Brain microvascular endothelial cell (primary cell): Measurements from ENCODE around the gene PIEZO2.
A peak's percentile ranks its signal among the peaks of the same experiment; 100 is the strongest.

Source experiments
- DNase-seq: peaks from one replicate; pipeline ENCODE4 v3.0.0-alpha.2; 2020
- H3K27ac ChIP-seq: fragments of 250-450 bp; sonication (Bioruptor Pico); 2 replicates; pipeline ENCODE4 v1.5.1; 2020; ENCODE audit warnings: mild to moderate bottlenecking, moderate library complexity
- H3K27me3 ChIP-seq: fragments of 250-450 bp; sonication (Bioruptor Pico); replicated peaks from 2 replicates; pipeline ENCODE4 v1.5.1; 2020; ENCODE audit warnings: mild to moderate bottlenecking
- H3K36me3 ChIP-seq: fragments of 250-450 bp; sonication (Bioruptor Pico); replicated peaks from 2 replicates; pipeline ENCODE4 v1.5.1; 2020; ENCODE audit warnings: mild to moderate bottlenecking
- H3K4me3 ChIP-seq: 2 replicates; pipeline ENCODE4 v1.5.1; 2011; ENCODE audit warnings: low read depth, mild to moderate bottlenecking, control low read depth, low read length, moderate library complexity
- in situ Hi-C: cut with HindIII; loops from 2 replicates; pipeline ENCODE4 v1.10.0; 2017; ENCODE audit warnings: low sequenced_read_pairs, low pct_ligation_motif_present
- TF ChIP-seq, protein P1 (sequence below): IDR thresholded peaks from 2 replicates; pipeline ENCODE4 v1.5.1; 2011; ENCODE audit warnings: low read depth, mild to moderate bottlenecking, moderate library complexity, low read length, control low read depth, inconsistent platforms; ENCODE audit errors: missing control alignments

PIEZO2 gene

DNA sequence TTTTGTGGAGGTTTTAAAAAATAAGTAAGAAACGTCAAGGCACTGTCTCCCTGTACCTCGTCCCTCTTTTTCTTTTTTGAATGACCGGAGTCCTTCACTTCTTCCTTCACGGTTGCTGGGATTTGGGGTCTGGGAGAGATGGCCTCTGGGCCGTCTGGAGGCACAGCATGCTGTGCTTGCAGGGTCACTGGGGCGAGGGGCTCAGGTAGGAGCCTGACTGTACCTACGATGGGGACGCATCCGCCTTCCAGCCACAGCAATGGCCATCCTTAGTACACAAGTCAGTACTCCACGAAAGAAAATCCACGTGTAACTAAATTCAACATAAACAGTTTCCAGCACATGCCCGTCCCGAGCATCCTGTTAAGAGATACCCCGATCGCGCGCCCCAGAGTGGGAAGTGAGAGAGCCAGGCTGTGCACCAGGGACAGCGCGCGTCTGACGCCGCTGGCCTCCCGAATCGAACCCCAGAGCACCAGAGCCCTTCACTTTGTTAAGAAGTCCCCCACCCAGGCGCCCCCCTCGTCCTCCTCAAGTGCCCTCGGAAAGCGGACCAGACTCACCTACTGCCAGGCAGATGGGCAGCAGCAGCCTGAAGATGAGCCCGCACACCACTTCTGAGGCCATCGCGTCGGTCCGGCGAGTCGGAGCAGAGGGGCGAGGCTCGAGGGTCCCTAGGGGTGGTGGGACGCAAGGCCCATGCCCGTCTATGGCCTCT, 1.2 kb downstream of the PIEZO2 start:
- in situ Hi-C loops, result no loop called here
- H3K27me3 ChIP-seq, result no peaks in the 10 kb centered on the region

DNA sequence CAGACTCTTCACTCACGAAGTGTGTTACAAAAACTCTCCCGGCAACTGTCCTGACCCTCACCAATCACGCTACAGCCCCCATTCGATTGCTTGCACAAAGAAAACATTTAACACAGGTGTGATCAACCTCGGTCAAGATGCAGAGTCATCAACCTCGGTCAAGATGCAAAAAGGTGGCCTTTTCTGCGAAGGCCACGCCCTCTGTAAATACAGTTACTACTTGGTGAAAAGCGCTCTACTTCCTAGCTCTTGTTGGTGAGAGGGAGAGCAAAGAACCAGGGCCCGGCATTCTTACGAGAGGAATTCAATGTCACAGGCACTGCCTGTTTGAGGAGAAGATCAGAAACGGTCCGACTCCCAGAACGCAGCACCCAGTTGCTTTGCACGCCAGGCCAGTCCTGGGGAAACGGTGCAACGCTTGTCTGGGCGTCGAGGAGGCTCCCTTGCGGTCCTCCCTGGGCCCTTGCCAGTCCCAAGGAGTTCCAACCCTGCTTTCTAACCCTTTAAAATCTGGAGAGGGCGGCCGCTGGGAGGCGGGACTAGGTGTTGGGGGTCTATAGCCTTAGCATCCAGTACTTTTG, 1.9 kb downstream of the PIEZO2 start:
- TF ChIP-seq, protein P1, sequence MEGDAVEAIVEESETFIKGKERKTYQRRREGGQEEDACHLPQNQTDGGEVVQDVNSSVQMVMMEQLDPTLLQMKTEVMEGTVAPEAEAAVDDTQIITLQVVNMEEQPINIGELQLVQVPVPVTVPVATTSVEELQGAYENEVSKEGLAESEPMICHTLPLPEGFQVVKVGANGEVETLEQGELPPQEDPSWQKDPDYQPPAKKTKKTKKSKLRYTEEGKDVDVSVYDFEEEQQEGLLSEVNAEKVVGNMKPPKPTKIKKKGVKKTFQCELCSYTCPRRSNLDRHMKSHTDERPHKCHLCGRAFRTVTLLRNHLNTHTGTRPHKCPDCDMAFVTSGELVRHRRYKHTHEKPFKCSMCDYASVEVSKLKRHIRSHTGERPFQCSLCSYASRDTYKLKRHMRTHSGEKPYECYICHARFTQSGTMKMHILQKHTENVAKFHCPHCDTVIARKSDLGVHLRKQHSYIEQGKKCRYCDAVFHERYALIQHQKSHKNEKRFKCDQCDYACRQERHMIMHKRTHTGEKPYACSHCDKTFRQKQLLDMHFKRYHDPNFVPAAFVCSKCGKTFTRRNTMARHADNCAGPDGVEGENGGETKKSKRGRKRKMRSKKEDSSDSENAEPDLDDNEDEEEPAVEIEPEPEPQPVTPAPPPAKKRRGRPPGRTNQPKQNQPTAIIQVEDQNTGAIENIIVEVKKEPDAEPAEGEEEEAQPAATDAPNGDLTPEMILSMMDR, result no peak
- Histone ChIP-seq H3K36me3 (no peaks in the 10 kb centered on the region), H3K4me3 (peak overlapping the region; percentile 69), H3K27me3 (no peaks in the 10 kb centered on the region), H3K27ac (no peak overlapping the region)
- in situ Hi-C loops, result no loop called here
- DNase-seq, result no peak

More for the DNA sequence above, 1.2 kb downstream of the PIEZO2 start:
- no peak for DNase-seq
- no peaks in the 10 kb centered on the region for H3K36me3 ChIP-seq
- TF ChIP-seq, protein P1, result no peak
- H3K27ac ChIP-seq, result no peak overlapping the region
- peak overlapping the region; percentile 69 for H3K4me3 ChIP-seq

DNA sequence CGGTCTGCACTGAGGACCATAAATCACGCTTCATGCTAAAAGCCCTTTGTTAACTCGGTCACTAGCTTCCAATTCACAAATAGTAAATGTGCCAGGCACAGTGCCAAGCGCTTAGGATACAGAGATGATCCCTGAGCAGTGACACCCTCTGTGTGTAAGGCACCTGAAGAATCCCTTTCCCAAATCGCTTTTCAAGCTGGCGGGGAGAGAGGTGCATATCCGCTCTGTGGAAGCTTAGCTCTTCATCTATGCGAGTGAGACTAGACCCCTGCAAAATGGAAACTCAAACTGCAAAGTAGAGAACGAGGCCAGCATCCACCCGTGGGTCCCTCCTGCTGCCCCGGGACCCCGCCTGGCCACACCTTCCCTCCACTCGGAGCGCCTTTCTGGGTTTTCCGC, 2.4 kb downstream of the PIEZO2 start:
- no peaks in the 10 kb centered on the region for H3K36me3 ChIP-seq
- no peak for DNase-seq
- peak overlapping the region; percentile 69 for H3K4me3 ChIP-seq
- TF ChIP-seq, protein P1, result no peak
- H3K27me3 ChIP-seq, result no peaks in the 10 kb centered on the region
- in situ Hi-C loops, result no loop called here
- H3K27ac ChIP-seq, result no peak overlapping the region

DNA sequence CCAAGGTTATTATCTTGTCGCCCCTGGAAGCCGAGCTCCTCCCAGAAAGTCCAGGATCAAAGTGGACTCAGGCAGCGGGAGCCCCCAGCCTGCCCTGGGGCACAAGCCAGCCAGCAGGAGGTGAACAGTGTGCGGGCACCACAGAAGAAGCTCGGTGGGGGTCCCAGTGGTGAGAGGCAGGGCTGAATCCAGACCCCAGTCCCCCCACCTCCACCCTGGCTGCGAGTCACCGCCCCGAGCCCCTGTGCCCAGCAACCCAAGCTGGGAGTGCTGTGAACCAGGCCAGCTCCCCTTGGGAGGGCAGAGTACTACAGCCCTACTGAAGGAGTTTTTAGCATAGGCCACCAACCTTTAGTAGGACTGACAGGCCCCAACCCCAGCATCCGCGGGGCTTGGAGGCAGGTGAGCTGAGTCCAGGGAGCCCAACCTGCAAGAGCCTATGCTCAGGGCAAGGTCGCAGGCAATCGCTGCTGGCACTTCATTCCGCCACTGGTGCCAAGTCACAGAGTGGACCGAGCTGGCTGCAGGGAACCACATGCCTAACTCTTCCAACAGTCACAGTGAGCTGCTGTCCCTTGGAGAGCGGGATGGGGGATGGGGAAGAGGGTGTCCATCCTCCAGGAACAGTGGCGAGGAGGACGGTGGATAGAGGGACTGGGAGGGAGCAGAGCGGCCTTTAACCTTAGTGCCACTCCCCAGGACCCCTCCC, 3.0 kb downstream of the PIEZO2 start:
- no peaks in the 10 kb centered on the region for H3K36me3 ChIP-seq
- TF ChIP-seq, protein P1, result no peak
- H3K4me3 ChIP-seq, result peak overlapping the region; percentile 69
- no peak for DNase-seq
- H3K27me3 ChIP-seq, result no peaks in the 10 kb centered on the region
- in situ Hi-C loops, result no loop called here
- no peak overlapping the region for H3K27ac ChIP-seq

DNA sequence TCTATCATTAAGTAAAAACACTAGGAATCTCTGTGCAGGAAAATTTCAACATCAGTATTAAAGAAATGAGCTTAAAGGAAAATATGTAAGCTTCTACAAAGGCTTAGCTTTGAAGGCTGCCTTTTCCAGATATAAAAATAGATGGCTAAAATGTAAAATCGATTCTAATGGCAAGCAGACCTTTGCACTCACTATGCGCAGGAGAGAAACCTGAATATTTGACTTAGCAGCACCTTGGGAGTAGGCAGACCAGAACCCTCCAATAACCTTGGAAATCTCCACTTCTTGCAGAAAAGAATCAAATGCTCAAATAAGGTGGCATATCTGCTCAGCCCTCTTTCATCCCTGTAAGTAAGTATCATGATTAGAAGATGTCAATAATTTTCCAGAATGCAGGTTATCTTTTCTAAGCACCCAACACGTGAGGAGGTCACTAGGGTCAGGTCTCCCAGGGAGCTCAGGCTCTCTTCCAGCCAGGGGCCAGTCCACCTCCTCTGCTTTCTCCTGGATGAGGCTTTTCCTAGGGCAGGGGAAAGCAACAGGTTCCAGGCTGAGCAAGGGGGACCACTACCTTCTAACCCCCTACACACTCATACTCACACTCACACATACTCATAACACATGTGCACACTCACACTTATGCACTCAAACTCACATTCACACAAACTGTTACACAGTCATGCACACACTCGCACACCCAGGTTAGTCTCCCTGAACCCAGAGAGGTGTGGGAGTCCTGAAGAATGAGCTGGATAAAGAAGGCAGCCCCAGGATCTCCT, 3.8 kb downstream of the PIEZO2 start:
- DNase-seq, result no peak
- H3K27me3 ChIP-seq, result no peaks in the 10 kb centered on the region
- H3K36me3 ChIP-seq, result no peaks in the 10 kb centered on the region
- TF ChIP-seq, protein P1, result no peak
- no peak overlapping the region for H3K4me3 ChIP-seq
- in situ Hi-C loops, result no loop called here
- no peak overlapping the region for H3K27ac ChIP-seq
